ENCODE results near the gene NARF.

GRCh38 chr17:82463391-82463790 is 4.8 kb downstream of the NARF start:
- no peak for TF ChIP-seq CTCF (conservative IDR thresholded peaks at IDR 0.05; ENCODE audit: low read depth in 2 of 2)
- TF ChIP-seq ETS1 (IDR thresholded peaks at IDR 0.05), result no peak
- no peak for TF ChIP-seq POLR2AphosphoS5 (IDR thresholded peaks at IDR 0.05; ENCODE audit: low read depth)
- no peak for TF ChIP-seq EZH2 (IDR thresholded peaks at IDR 0.05; ENCODE audit: low read depth, unreplicated experiment)
